ENCODE results near the gene AHNAK2. TPM values are rescaled to one million over a fixed set of nuclear protein-coding genes. Genes with fewer than 3 reads are reported as not detected.
A peak's percentile ranks its signal among the peaks of the same experiment; 100 is the strongest.

Gene AHNAK2
- total and polyA plus RNA-seq, 2 experiments from 2014 or later, result 1.8 to 4.6 TPM

- Histone ChIP-seq H3K4me3 (no peak overlapping the region), H3K9me2 (replicated peaks; ENCODE audit: insufficient read depth) (no peaks in the 10 kb centered on the region), H3K4me2 (no peak overlapping the region), H4K20me1 (ENCODE audit: insufficient read depth, poor library complexity, severe bottlenecking) (no peaks in the 10 kb centered on the region), H3K9me3 (ENCODE audit: low read depth) (no peaks in the 10 kb centered on the region), H3K27ac (no peak overlapping the region), H3K79me2 (no peaks in the 10 kb centered on the region), H3K36me3 (replicated peaks; ENCODE audit: insufficient read depth, low read depth) (no peaks in the 10 kb centered on the region), H3K27me3 (peaks cover 4% of the 10 kb centered on the region), H3K4me1 (ENCODE audit: insufficient read depth) (peaks cover 58% of the 10 kb centered on the region), H2AFZ (no peak overlapping the region)
- no peak for DNase-seq (ENCODE audit: low spot score)
- TF ChIP-seq EZH2phosphoT487 (IDR thresholded peaks at IDR 0.05; ENCODE audit: low read depth, severe bottlenecking, unreplicated experiment) (no peak), CTCF (IDR thresholded peaks at IDR 0.05; ENCODE audit: poor library complexity) (no peak), EZH2 (IDR thresholded peaks at IDR 0.05; ENCODE audit: borderline replicate concordance) (no peak)
- 95% methylated on average over 10 of the region's 10 CpGs for WGBS (ENCODE audit: low lambda C conversion rate, missing lambda C conversion rate)
Measured at GRCh38 chr14:104969741-104970230, 8.4 kb downstream of the AHNAK2 start.

- H3K79me2 ChIP-seq, result no peaks in the 10 kb centered on the region
- peaks cover 4% of the 10 kb centered on the region for H3K27me3 ChIP-seq
- DNase-seq (ENCODE audit: low spot score), result peak; percentile 67
- peaks cover 52% of the 10 kb centered on the region for H3K4me1 ChIP-seq (ENCODE audit: insufficient read depth)
- peak overlapping the region; percentile 40 for H2AFZ ChIP-seq
- no peaks in the 10 kb centered on the region for H3K9me3 ChIP-seq (ENCODE audit: low read depth)
- no peak for TF ChIP-seq EZH2 (IDR thresholded peaks at IDR 0.05; ENCODE audit: borderline replicate concordance)
- no peak for TF ChIP-seq CTCF (IDR thresholded peaks at IDR 0.05; ENCODE audit: poor library complexity)
- TF ChIP-seq EZH2phosphoT487 (IDR thresholded peaks at IDR 0.05; ENCODE audit: low read depth, severe bottlenecking, unreplicated experiment), result no peak
- H3K9me2 ChIP-seq (replicated peaks; ENCODE audit: insufficient read depth), result no peaks in the 10 kb centered on the region
- H4K20me1 ChIP-seq (ENCODE audit: insufficient read depth, poor library complexity, severe bottlenecking), result no peaks in the 10 kb centered on the region
- no peak overlapping the region for H3K4me3 ChIP-seq
- no peaks in the 10 kb centered on the region for H3K36me3 ChIP-seq (replicated peaks; ENCODE audit: insufficient read depth, low read depth)
- 73% methylated on average over 21 of the region's 21 CpGs for WGBS (ENCODE audit: low lambda C conversion rate, missing lambda C conversion rate)
- H3K4me2 ChIP-seq, result peak overlapping the region; percentile 74
- H3K27ac ChIP-seq, result peak overlapping the region; percentile 72
Measured at GRCh38 chr14:104968541-104969401, 9.4 kb downstream of the AHNAK2 start.

- Histone ChIP-seq H3K9me2 (replicated peaks; ENCODE audit: insufficient read depth) (no peaks in the 10 kb centered on the region), H3K4me2 (peak overlapping the region; percentile 74), H2AFZ (peak overlapping the region; percentile 40), H3K4me1 (ENCODE audit: insufficient read depth) (peaks cover 46% of the 10 kb centered on the region), H3K27ac (peak overlapping the region; percentile 72), H4K20me1 (ENCODE audit: insufficient read depth, poor library complexity, severe bottlenecking) (no peaks in the 10 kb centered on the region), H3K27me3 (peaks cover 4% of the 10 kb centered on the region), H3K36me3 (replicated peaks; ENCODE audit: insufficient read depth, low read depth) (no peaks in the 10 kb centered on the region), H3K9me3 (ENCODE audit: low read depth) (no peaks in the 10 kb centered on the region), H3K79me2 (no peaks in the 10 kb centered on the region), H3K4me3 (peak overlapping the region; percentile 26)
- 24% methylated on average over 7 of the region's 12 CpGs for WGBS (ENCODE audit: low lambda C conversion rate, missing lambda C conversion rate)
- TF ChIP-seq CTCF (IDR thresholded peaks at IDR 0.05; ENCODE audit: poor library complexity) (no peak), EZH2 (IDR thresholded peaks at IDR 0.05; ENCODE audit: borderline replicate concordance) (no peak), EZH2phosphoT487 (IDR thresholded peaks at IDR 0.05; ENCODE audit: low read depth, severe bottlenecking, unreplicated experiment) (no peak)
- peak; percentile 71 for DNase-seq (ENCODE audit: low spot score)
Measured at GRCh38 chr14:104968153-104968527, 10.0 kb downstream of the AHNAK2 start.

Data from hepatocyte (in vitro differentiated cells).